Transverse colon (tissue), 4 donors: ENCODE measurements around the gene NFYB.

Experiments
- CTCF ChIP-seq, 5 experiments: fragments of 200-600 bp in 3 of 5; fragments of 450-650 bp in 2 of 5; sonication (generic) in 3 of 5; IDR thresholded peaks; 1 replicate in 2 of 5; 2 replicates in 3 of 5; pipeline ENCODE4 v1.5.1; 2016 to 2017; ENCODE audit warnings: antibody characterized with exemption in 5 of 5, inconsistent platforms in 3 of 5, mild to moderate bottlenecking in 2 of 5, moderate library complexity in 1 of 5
- EP300 ChIP-seq: sonication (generic); formaldehyde crosslinking; IDR thresholded peaks from one replicate; pipeline ENCODE4 v1.6.1; 2017; ENCODE audit warnings: antibody characterized with exemption, low read depth
- POLR2A ChIP-seq: fragments of 450-650 bp; IDR thresholded peaks from one replicate; pipeline ENCODE4 v1.6.1; 2016; ENCODE audit warnings: antibody characterized with exemption, mild to moderate bottlenecking, moderate library complexity
- POLR2AphosphoS5 ChIP-seq, 3 donors: sonication (generic); formaldehyde crosslinking; IDR thresholded peaks; one replicate each; pipeline ENCODE4 v1.6.1; 2016; ENCODE audit warnings: antibody characterized with exemption in 3 of 3

- no peak for TF ChIP-seq CTCF (IDR thresholded peaks at IDR 0.05)
- no peak for TF ChIP-seq POLR2A
- no peak for TF ChIP-seq EP300
- no peak for TF ChIP-seq POLR2AphosphoS5 (IDR thresholded peaks at IDR 0.05)
These were observed 6.4 kb downstream of the NFYB start for GRCh38 chr12:104131609-104132008.
